Amniotic stem cell (primary cell): ENCODE results near the gene HS1BP3.

Source experiments
- DNase-seq: peaks from one replicate; lab custom pipeline; 2025; lab: John Stamatoyannopoulos, UW

Gene HS1BP3

GRCh38 chr2:20663196-20664070, 12.5 kb upstream of the HS1BP3 start:
- no peak for DNase-seq

- DNase-seq: no peak
These were observed 11.5 kb upstream of the HS1BP3 start for GRCh38 chr2:20662308-20662937.

GRCh38 chr2:20661421-20662307, 10.8 kb upstream of the HS1BP3 start:
- DNase-seq: no peak

- no peak for DNase-seq
These were observed 9.9 kb upstream of the HS1BP3 start for GRCh38 chr2:20660506-20661420.

- no peak for DNase-seq
These were observed 6.8 kb upstream of the HS1BP3 start for GRCh38 chr2:20657522-20658235.

- no peak for DNase-seq
These were observed 5.7 kb upstream of the HS1BP3 start for GRCh38 chr2:20656561-20656960.

- no peak for DNase-seq
These were observed 3.6 kb upstream of the HS1BP3 start for GRCh38 chr2:20654535-20654813.

GRCh38 chr2:20653695-20654534, 3.0 kb upstream of the HS1BP3 start:
- DNase-seq: no peak

GRCh38 chr2:20652673-20653575, 2.0 kb upstream of the HS1BP3 start:
- DNase-seq: no peak

- no peak for DNase-seq
These were observed 1.2 kb upstream of the HS1BP3 start for GRCh38 chr2:20652141-20652540.

GRCh38 chr2:20651731-20652099, 817 bp upstream of the HS1BP3 start:
- no peak for DNase-seq

- no peak for DNase-seq
These were observed 463 bp downstream of the HS1BP3 start for GRCh38 chr2:20650393-20650876.

- DNase-seq: no peak
These were observed 922 bp downstream of the HS1BP3 start for GRCh38 chr2:20649976-20650375.

GRCh38 chr2:20649576-20649975, 1.3 kb downstream of the HS1BP3 start:
- DNase-seq: no peak

- no peak for DNase-seq
These were observed 2.1 kb downstream of the HS1BP3 start for GRCh38 chr2:20648831-20649230.

- DNase-seq: no peak
These were observed 2.7 kb downstream of the HS1BP3 start for GRCh38 chr2:20648206-20648605.

GRCh38 chr2:20647738-20648137, 3.2 kb downstream of the HS1BP3 start:
- no peak for DNase-seq

- no peak for DNase-seq
These were observed 3.7 kb downstream of the HS1BP3 start for GRCh38 chr2:20647211-20647610.

- DNase-seq: no peak
These were observed 4.5 kb downstream of the HS1BP3 start for GRCh38 chr2:20646446-20646845.
